GM12891 (cell line): Measurements from ENCODE around the gene SORCS2.

ENCODE experiments used
- POLR2A ChIP-seq: IDR thresholded peaks from 2 replicates; pipeline ENCODE4 v1.6.1; 2011; ENCODE audit warnings: low read depth, low read length, control low read depth
- POLR2AphosphoS5 ChIP-seq: IDR thresholded peaks from 2 replicates; pipeline ENCODE4 v1.6.1; 2011; ENCODE audit warnings: low read depth, low read length, control low read depth
- POU2F2 ChIP-seq: IDR thresholded peaks from 2 replicates; pipeline ENCODE4 v1.6.1; 2011; ENCODE audit warnings: low read depth, mild to moderate bottlenecking, control low read depth, low read length, moderate library complexity
- SPI1 ChIP-seq: IDR thresholded peaks from 2 replicates; pipeline ENCODE4 v1.6.1; 2011; ENCODE audit warnings: low read depth, low read length, control low read depth
- TAF1 ChIP-seq: IDR thresholded peaks from 2 replicates; pipeline ENCODE4 v1.6.1; 2011; ENCODE audit warnings: low read depth, low read length, control low read depth

DNA sequence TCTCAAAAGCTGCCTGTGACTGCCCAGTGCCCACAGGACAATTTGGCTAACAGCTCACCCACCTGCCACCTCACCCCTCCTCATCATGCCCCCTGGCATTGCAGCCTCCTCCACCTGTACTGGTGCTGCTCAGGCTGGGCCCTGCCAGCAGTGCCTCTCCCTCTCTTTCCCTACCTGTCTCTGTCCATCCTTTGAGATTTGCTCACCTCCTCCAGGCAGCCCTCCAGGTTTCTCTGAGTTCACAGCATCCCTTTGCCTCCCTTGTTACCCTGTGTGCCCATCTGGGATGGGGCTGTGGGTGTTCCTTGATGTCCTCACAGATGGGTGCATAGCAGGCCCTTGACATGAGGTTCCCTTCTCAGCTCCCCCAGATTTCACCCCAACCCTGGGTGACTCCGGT lies 522.4 kb downstream of the SORCS2 start:
- TF ChIP-seq POLR2A = no peak
- TF ChIP-seq POLR2AphosphoS5 = no peak
- TF ChIP-seq TAF1 = no peak
- no peak for TF ChIP-seq POU2F2
- TF ChIP-seq SPI1 = no peak
